SK-N-SH treated with all-trans-retinoic acid at 6 μM for 48 hours (cell line): Measurements from ENCODE around the gene MAGEB3.

Experiments
- ATAC-seq: fragments of 200-7000 bp; cut with Tn5 transposase; 3 replicates; pipeline ENCODE4 v1.9.1; 2020; ENCODE audit warnings: mild to moderate bottlenecking, moderate library complexity
- ARNTL ChIP-seq: fragments of 450-650 bp; formaldehyde crosslinking; IDR thresholded peaks from 2 replicates; pipeline ENCODE4 v1.5.0; 2020; ENCODE audit warnings: low read depth, mild to moderate bottlenecking, moderate library complexity, borderline replicate concordance
- BACH2 ChIP-seq: fragments of 250-450 bp; sonication (Bioruptor Pico); IDR thresholded peaks from 2 replicates; pipeline ENCODE4 v1.9.0; 2021; ENCODE audit warnings: mild to moderate bottlenecking, borderline replicate concordance
- CREB5 ChIP-seq: fragments of 250-450 bp; sonication (Bioruptor Pico); IDR thresholded peaks from 2 replicates; pipeline ENCODE4 v1.5.1; 2020; ENCODE audit warnings: low read depth, mild to moderate bottlenecking, moderate library complexity
- CSDC2 ChIP-seq: fragments of 250-450 bp; sonication (Bioruptor Pico); IDR thresholded peaks from 2 replicates; pipeline ENCODE4 v1.5.0; 2020; ENCODE audit warnings: mild to moderate bottlenecking, moderate library complexity
- CSRNP3 ChIP-seq: fragments of 250-450 bp; sonication (Bioruptor Pico); IDR thresholded peaks from 2 replicates; pipeline ENCODE4 v1.5.1; 2021; ENCODE audit warnings: mild to moderate bottlenecking, moderate library complexity
- ESRRG ChIP-seq: fragments of 250-450 bp; sonication (Bioruptor Pico); IDR thresholded peaks from 2 replicates; pipeline ENCODE4 v1.6.1; 2021; ENCODE audit warnings: mild to moderate bottlenecking
- GLIS3 ChIP-seq: fragments of 250-450 bp; sonication (Bioruptor Pico); IDR thresholded peaks from 2 replicates; pipeline ENCODE4 v1.5.0; 2020; ENCODE audit warnings: mild to moderate bottlenecking, moderate library complexity
- ISL1 ChIP-seq: fragments of 250-450 bp; sonication (Bioruptor Pico); IDR thresholded peaks from 2 replicates; pipeline ENCODE4 v2.1.2; 2022; ENCODE audit warnings: mild to moderate bottlenecking, moderate library complexity
- OSR1 ChIP-seq: fragments of 250-450 bp; sonication (Bioruptor Pico); IDR thresholded peaks from 2 replicates; pipeline ENCODE4 v1.8.0; 2022; ENCODE audit warnings: moderate library complexity, mild to moderate bottlenecking, inconsistent platforms
- PATZ1 ChIP-seq: fragments of 250-450 bp; sonication (Bioruptor Pico); IDR thresholded peaks from 2 replicates; pipeline ENCODE4 v1.8.0; 2020; ENCODE audit warnings: mild to moderate bottlenecking, moderate library complexity, borderline replicate concordance
- PPARA ChIP-seq: fragments of 250-450 bp; sonication (Bioruptor Pico); IDR thresholded peaks from 2 replicates; pipeline ENCODE4 v1.5.0; 2020; ENCODE audit warnings: mild to moderate bottlenecking, borderline replicate concordance
- RARB ChIP-seq: fragments of 250-450 bp; sonication (Bioruptor Pico); IDR thresholded peaks from 2 replicates; pipeline ENCODE4 v1.8.0; 2021; ENCODE audit warnings: mild to moderate bottlenecking, moderate library complexity
- SNAI2 ChIP-seq: fragments of 250-450 bp; sonication (Bioruptor Pico); IDR thresholded peaks from 2 replicates; pipeline ENCODE4 v1.5.0; 2020; ENCODE audit warnings: mild to moderate bottlenecking, moderate library complexity
- TCF4 ChIP-seq: fragments of 250-450 bp; sonication (Bioruptor Pico); IDR thresholded peaks from 2 replicates; pipeline ENCODE4 v1.8.0; 2021; ENCODE audit warnings: mild to moderate bottlenecking, moderate library complexity, borderline replicate concordance
- TOX ChIP-seq: fragments of 250-450 bp; sonication (Bioruptor Pico); IDR thresholded peaks from 2 replicates; pipeline ENCODE4 v1.8.0; 2021; ENCODE audit warnings: mild to moderate bottlenecking, moderate library complexity, borderline replicate concordance
- TSHZ2 ChIP-seq: fragments of 250-450 bp; sonication (Bioruptor Pico); IDR thresholded peaks from 2 replicates; pipeline ENCODE4 v1.5.0; 2020; ENCODE audit warnings: mild to moderate bottlenecking, moderate library complexity
- ZC3H10 ChIP-seq: fragments of 250-450 bp; sonication (Bioruptor Pico); IDR thresholded peaks from 2 replicates; pipeline ENCODE4 v1.5.1; 2021; ENCODE audit warnings: mild to moderate bottlenecking, moderate library complexity
- ZFP3 ChIP-seq: fragments of 250-450 bp; sonication (Bioruptor Pico); IDR thresholded peaks from 2 replicates; pipeline ENCODE4 v1.5.0; 2020; ENCODE audit warnings: mild to moderate bottlenecking, moderate library complexity
- ZFP30 ChIP-seq: fragments of 450-650 bp; formaldehyde crosslinking; IDR thresholded peaks from 2 replicates; pipeline ENCODE4 v1.5.0; 2022; ENCODE audit warnings: mild to moderate bottlenecking, moderate library complexity
- ZNF565 ChIP-seq: fragments of 450-650 bp; formaldehyde crosslinking; conservative IDR thresholded peaks from 2 replicates; pipeline ENCODE4 v1.5.0; 2020; ENCODE audit warnings: low read depth, mild to moderate bottlenecking, moderate library complexity
- ZNF70 ChIP-seq: fragments of 450-650 bp; formaldehyde crosslinking; IDR thresholded peaks from 2 replicates; pipeline ENCODE4 v1.5.0; 2020; ENCODE audit warnings: mild to moderate bottlenecking, moderate library complexity
- ZNF8 ChIP-seq: fragments of 450-650 bp; formaldehyde crosslinking; IDR thresholded peaks from 2 replicates; pipeline ENCODE4 v1.5.0; 2020; ENCODE audit warnings: mild to moderate bottlenecking, moderate library complexity
- TF ChIP-seq, protein P1 (sequence below): fragments of 250-450 bp; sonication (Bioruptor Pico); IDR thresholded peaks from 2 replicates; pipeline ENCODE4 v1.8.0; 2021; ENCODE audit warnings: low read depth, mild to moderate bottlenecking, moderate library complexity, borderline replicate concordance

MAGEB3 gene

GRCh38 chrX:30248854-30249253 lies 18.4 kb downstream of the MAGEB3 start:
- ATAC-seq = no peak
- no peak for TF ChIP-seq ZFP3 (CRISPR knock-in tag)
- TF ChIP-seq ZFP30 (CRISPR knock-in tag) = no peak
- TF ChIP-seq SNAI2 (CRISPR knock-in tag) = no peak
- no peak for TF ChIP-seq CSRNP3
- no peak for TF ChIP-seq ESRRG (CRISPR knock-in tag)
- no peak for TF ChIP-seq PPARA (CRISPR knock-in tag)
- TF ChIP-seq OSR1 (CRISPR knock-in tag) = no peak
- no peak for TF ChIP-seq PATZ1 (CRISPR knock-in tag)
- no peak for TF ChIP-seq ZNF8 (CRISPR knock-in tag)
- TF ChIP-seq ISL1 = no peak
- TF ChIP-seq ARNTL (CRISPR knock-in tag) = no peak
- TF ChIP-seq TSHZ2 (CRISPR knock-in tag) = no peak
- no peak for TF ChIP-seq CSDC2 (CRISPR knock-in tag)
- no peak for TF ChIP-seq RARB (CRISPR knock-in tag)
- TF ChIP-seq BACH2 = no peak
- no peak for TF ChIP-seq GLIS3 (CRISPR knock-in tag)
- TF ChIP-seq ZC3H10 = no peak

- ATAC-seq = no peak
- TF ChIP-seq TCF4 (CRISPR knock-in tag) (no peak), ZNF70 (CRISPR knock-in tag) (no peak), ISL1 (no peak), CSDC2 (CRISPR knock-in tag) (no peak), PPARA (CRISPR knock-in tag) (no peak), ZNF565 (CRISPR knock-in tag) (no peak), ESRRG (CRISPR knock-in tag) (no peak), ZNF8 (CRISPR knock-in tag) (no peak), TSHZ2 (CRISPR knock-in tag) (no peak), ARNTL (CRISPR knock-in tag) (no peak), ZFP30 (CRISPR knock-in tag) (no peak), RARB (CRISPR knock-in tag) (no peak), ZFP3 (CRISPR knock-in tag) (no peak), CREB5 (CRISPR knock-in tag) (no peak), OSR1 (CRISPR knock-in tag) (no peak), CSRNP3 (no peak), ZC3H10 (no peak), BACH2 (no peak), TOX (CRISPR knock-in tag) (no peak)
- TF ChIP-seq, protein P1, sequence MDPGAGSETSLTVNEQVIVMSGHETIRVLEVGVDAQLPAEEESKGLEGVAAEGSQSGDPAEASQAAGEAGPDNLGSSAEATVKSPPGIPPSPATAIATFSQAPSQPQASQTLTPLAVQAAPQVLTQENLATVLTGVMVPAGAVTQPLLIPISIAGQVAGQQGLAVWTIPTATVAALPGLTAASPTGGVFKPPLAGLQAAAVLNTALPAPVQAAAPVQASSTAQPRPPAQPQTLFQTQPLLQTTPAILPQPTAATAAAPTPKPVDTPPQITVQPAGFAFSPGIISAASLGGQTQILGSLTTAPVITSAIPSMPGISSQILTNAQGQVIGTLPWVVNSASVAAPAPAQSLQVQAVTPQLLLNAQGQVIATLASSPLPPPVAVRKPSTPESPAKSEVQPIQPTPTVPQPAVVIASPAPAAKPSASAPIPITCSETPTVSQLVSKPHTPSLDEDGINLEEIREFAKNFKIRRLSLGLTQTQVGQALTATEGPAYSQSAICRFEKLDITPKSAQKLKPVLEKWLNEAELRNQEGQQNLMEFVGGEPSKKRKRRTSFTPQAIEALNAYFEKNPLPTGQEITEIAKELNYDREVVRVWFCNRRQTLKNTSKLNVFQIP (CRISPR knock-in tag) = no peak
Observed at GRCh38 chrX:30253257-30253656, 22.8 kb downstream of the MAGEB3 start.
